HepG2 (cell line): ENCODE data around the gene KCNQ1OT1. TPM values are rescaled to one million over a fixed set of nuclear protein-coding genes. Genes with fewer than 3 reads are reported as not detected.

Experiments used
- ATAC-seq: fragments of 200-7000 bp; cut with Tn5 transposase; 3 replicates; pipeline ENCODE4 v1.9.1; 2020; ENCODE audit warnings: mild to moderate bottlenecking, moderate library complexity
- BruUV-seq: library from RNA; stranded (reverse); fragments of 400-500 nt; replicated peaks from 2 replicates; lab custom pipeline; 2021; lab: Mats Ljungman, UMichigan
- CTCF ChIA-PET: fragments of 300-600 bp; formaldehyde crosslinking; extraction: SDS; loops from one replicate; lab custom pipeline; 2021; ENCODE audit warnings: low total read pairs, inconsistent platforms, low intra/inter-chr PET ratio; lab: Yijun Ruan, JAX
- POLR2A ChIA-PET: fragments of 350-600 bp; sonication (Branson Sonifier 250); formaldehyde crosslinking; loops from one replicate; lab custom pipeline; 2020; ENCODE audit warnings: antibody characterized with exemption, inconsistent platforms; lab: Yijun Ruan, JAX
- DNase-seq: peaks from one replicate; pipeline ENCODE4 v3.0.0-alpha.2; 2015; ENCODE audit warnings: low spot score
- FAIRE-seq: peaks from 3 replicates; lab custom pipeline; 2011; peaks lifted over from hg19 to GRCh38; lab: Jason Lieb, UNC
- H2AFZ ChIP-seq: one replicate; pipeline ENCODE4 v1.6.1; 2011; ENCODE audit warnings: low read length, inconsistent platforms
- H3K27ac ChIP-seq: fragments of 300-600 bp; 3 replicates; pipeline ENCODE4 v1.8.0; 2011; ENCODE audit warnings: mixed run types, mild to moderate bottlenecking, mixed read lengths, low read length, inconsistent platforms; ENCODE audit not compliant: insufficient read depth; ENCODE audit errors: extremely low read length
- H3K27me3 ChIP-seq, 2 experiments: fragments of 200-600 bp in 1 of 2; 2 replicates in 1 of 2; 3 replicates in 1 of 2; pipeline versions ENCODE4 v1.6.0 to v1.8.0; 2011; ENCODE audit warnings: low read length in 2 of 2, mild to moderate bottlenecking in 2 of 2, moderate library complexity in 2 of 2, inconsistent platforms in 1 of 2; ENCODE audit not compliant: insufficient read depth in 2 of 2, control insufficient read depth in 1 of 2
- H3K36me3 ChIP-seq, 2 experiments: fragments of 200-600 bp in 1 of 2; replicated peaks in 1 of 2; 2 replicates in 1 of 2; 3 replicates in 1 of 2; pipeline versions ENCODE4 v1.5.1 to v1.8.0; 2011; ENCODE audit warnings: low read length in 2 of 2, inconsistent platforms in 1 of 2; ENCODE audit not compliant: insufficient read depth in 2 of 2, control insufficient read depth in 1 of 2
- H3K4me1 ChIP-seq: 2 replicates; pipeline ENCODE4 v1.5.1; 2012; ENCODE audit warnings: low read length, inconsistent platforms; ENCODE audit not compliant: insufficient read depth
- H3K4me2 ChIP-seq: 2 replicates; pipeline ENCODE4 v1.6.0; 2011; ENCODE audit warnings: low read depth, low read length, inconsistent platforms
- H3K4me3 ChIP-seq, 3 experiments: fragments of 200-600 bp in 1 of 3; sonication (generic), shearing (Covaris generic) in 1 of 3; replicated peaks in 1 of 3; 2 replicates each; pipeline ENCODE4 v1.5.1; 2011 to 2016; ENCODE audit warnings: low read length in 3 of 3, inconsistent platforms in 2 of 3, low read depth in 2 of 3, mild to moderate bottlenecking in 2 of 3, control low read depth in 1 of 3, mixed read lengths in 1 of 3; ENCODE audit not compliant: insufficient read depth in 1 of 3
- H3K79me2 ChIP-seq: one replicate; pipeline ENCODE4 v1.6.1; 2011; ENCODE audit warnings: low read length, inconsistent platforms; ENCODE audit not compliant: insufficient read depth
- H3K9ac ChIP-seq: 2 replicates; pipeline ENCODE4 v1.6.0; 2011; ENCODE audit warnings: mild to moderate bottlenecking, low read depth, low read length, inconsistent platforms; ENCODE audit not compliant: insufficient read depth
- H3K9me3 ChIP-seq: 2 replicates; pipeline ENCODE4 v1.5.1; 2012; ENCODE audit warnings: mild to moderate bottlenecking, low read length
- H4K20me1 ChIP-seq: 2 replicates; pipeline ENCODE4 v1.6.0; 2011; ENCODE audit warnings: inconsistent platforms, mild to moderate bottlenecking, low read length, moderate library complexity; ENCODE audit not compliant: insufficient read depth
- AGO2 ChIP-seq: fragments of 200-400 bp; formaldehyde crosslinking; optimal IDR thresholded peaks from 2 replicates; pipeline ENCODE3; 2017; ENCODE audit warnings: mild to moderate bottlenecking, low read depth, low read length, moderate library complexity
- IRF2 ChIP-seq: IDR thresholded peaks from 2 replicates; pipeline ENCODE4 v1.6.1; 2018; ENCODE audit warnings: missing genetic modification reagents, missing compliant biosample characterization
- MED1 ChIP-seq: sonication (generic); formaldehyde crosslinking; IDR thresholded peaks from 2 replicates; pipeline ENCODE4 v1.4.0; 2020; ENCODE audit warnings: missing genetic modification reagents
- MIXL1 ChIP-seq: IDR thresholded peaks from 2 replicates; pipeline ENCODE4 v1.6.1; 2016
- PHB2 ChIP-seq: fragments of 450-650 bp; IDR thresholded peaks from 2 replicates; pipeline ENCODE4 v1.6.1; 2018; ENCODE audit not compliant: partially characterized antibody
- RBAK ChIP-seq: sonication (generic); formaldehyde crosslinking; IDR thresholded peaks from 2 replicates; pipeline ENCODE4 v1.5.1; 2020; ENCODE audit warnings: mild to moderate bottlenecking, missing genetic modification reagents
- RBM22 ChIP-seq: fragments of 200-400 bp; formaldehyde crosslinking; optimal IDR thresholded peaks from 2 replicates; pipeline ENCODE3; 2017; ENCODE audit warnings: mild to moderate bottlenecking, low read length, moderate library complexity
- REL ChIP-seq: sonication (generic); formaldehyde crosslinking; conservative IDR thresholded peaks from 2 replicates; pipeline ENCODE4 v1.8.0; 2022; ENCODE audit warnings: mild to moderate bottlenecking, missing genetic modification reagents, moderate library complexity
- SALL2 ChIP-seq: sonication (generic); formaldehyde crosslinking; IDR thresholded peaks from 2 replicates; pipeline ENCODE4 v1.8.1; 2023; ENCODE audit warnings: mild to moderate bottlenecking, missing genetic modification reagents, inconsistent platforms
- ZBTB37 ChIP-seq: sonication (generic); formaldehyde crosslinking; IDR thresholded peaks from 2 replicates; pipeline ENCODE4 v1.4.0; 2020; ENCODE audit warnings: mild to moderate bottlenecking, missing genetic modification reagents
- ZBTB7A ChIP-seq: sonication (generic); formaldehyde crosslinking; IDR thresholded peaks from 2 replicates; pipeline ENCODE4 v1.8.0; 2022; ENCODE audit warnings: mild to moderate bottlenecking, missing genetic modification reagents
- ZNF513 ChIP-seq: sonication (generic); formaldehyde crosslinking; conservative IDR thresholded peaks from 2 replicates; pipeline ENCODE4 v1.5.0; 2020; ENCODE audit warnings: missing genetic modification reagents
- ZNF777 ChIP-seq: sonication (generic); formaldehyde crosslinking; IDR thresholded peaks from 2 replicates; pipeline ENCODE4 v1.4.0; 2020; ENCODE audit warnings: missing genetic modification reagents
- WGBS: methylation state at CpG from one replicate; pipeline ENCODE4 v1.1.6; 2017; ENCODE audit warnings: low lambda C conversion rate; 5-methylcytosine and 5-hydroxymethylcytosine counted together
- in situ Hi-C: cut with HindIII; loops from 2 replicates; pipeline ENCODE4 v1.10.0; 2017; ENCODE audit warnings: low pct_unique_long_range_greater_than_20kb; ENCODE audit not compliant: extremely low pct_ligation_motif_present
- intact Hi-C: fragments of 100-400 bp; cut with micrococcal nuclease; formaldehyde crosslinking; loops from one replicate; pipeline ENCODE4 v1.10.0; 2022; ENCODE audit not compliant: unreplicated experiment
- polyA plus RNA-seq, 8 experiments: library from polyadenylated mRNA; depleted of rRNA in 3 of 8; stranded (reverse) in 7 of 8; unstranded in 1 of 8; fragments of >200 nt; fragmentation: Illumina TruSeq in 4 of 8; extraction: Trizol in 4 of 8; gene quantifications; 2 replicates each; pipeline versions ENCODE4 v1.2.1 to v1.2.3, GENCODE V29; 2011 to 2016; ENCODE audit warnings: low read depth in 4 of 8, missing spikeins in 1 of 8, mixed read lengths in 1 of 8; ENCODE audit not compliant: insufficient read depth in 1 of 8
- total RNA-seq, 5 experiments: library from RNA; depleted of rRNA; stranded (reverse); fragments of >200 nt; fragmentation: Illumina TruSeq; extraction: Trizol; gene quantifications; 2 replicates each; pipeline ENCODE4 v1.2.3, GENCODE V29; 2016; ENCODE audit warnings: low read depth in 1 of 5
- TF ChIP-seq, protein P1 (sequence below): sonication (generic); formaldehyde crosslinking; IDR thresholded peaks from 2 replicates; pipeline ENCODE4 v1.5.1; 2020; ENCODE audit warnings: mild to moderate bottlenecking, missing genetic modification reagents, moderate library complexity
- TF ChIP-seq, protein P2 (sequence below): conservative IDR thresholded peaks from 2 replicates; pipeline ENCODE4 v1.6.1; 2018; ENCODE audit warnings: missing genetic modification reagents

Gene KCNQ1OT1
- total and polyA plus RNA-seq, 2 of the 13 experiments (the other 11 are each of a cell fraction or from before 2014, with no cell fraction given), result 1.3 to 18.9 TPM

GRCh38 chr11:2725368-2726300 lies 25.8 kb upstream of the KCNQ1OT1 start:
- FAIRE-seq, result peak; percentile 12
- intact Hi-C loops, result no loop called here
- in situ Hi-C loops, result loop anchor here (25.0 kb wide), 1 partner anchor 513 kb away; no protein-coding TSS in a partner anchor
- peak; percentile 79 for DNase-seq
- H2AFZ ChIP-seq, result no peak overlapping the region
- H3K4me3 ChIP-seq, result peak overlapping the region; percentile 27 to 60 (median 30); a peak in 5 of 6 replicates
- 35% methylated on average over 14 of the region's 27 CpGs for WGBS
- H3K27ac ChIP-seq, result peak overlapping the region; percentile 64
- peaks cover 2 to 16% of the 10 kb centered on the region in 2 experiments; a peak in 3 of 5 replicates for H3K27me3 ChIP-seq
- ATAC-seq, result peak; percentile 12
- H3K9ac ChIP-seq, result peak overlapping the region; percentile 54
- BruUV-seq, result TSS peak; percentile 51
- H3K4me1 ChIP-seq, result peaks cover 93% of the 10 kb centered on the region
- H3K9me3 ChIP-seq, result no peaks in the 10 kb centered on the region
- peaks cover 38% of the 10 kb centered on the region for H3K79me2 ChIP-seq
- H3K36me3 ChIP-seq, result no peaks in the 10 kb centered on the region
- ChIA-PET POLR2A (interaction anchor here (0.6 to 10.7 kb wide), 12 partner anchors 9 to 166 kb away, joined by 3 to 201 read pairs (median 6); partner anchors contain the start of gene KCNQ1OT1), CTCF (no interaction called here)
- no peaks in the 10 kb centered on the region for H4K20me1 ChIP-seq
- H3K4me2 ChIP-seq, result peak overlapping the region; percentile 81
- TF ChIP-seq ZBTB7A (CRISPR knock-in tag), result 0 out of 2 replicates have a peak, but pooled peaks have one; percentile 13
- no peak for TF ChIP-seq ZNF777 (CRISPR knock-in tag)
- TF ChIP-seq RBAK (CRISPR knock-in tag), result no peak
- TF ChIP-seq, protein P1, sequence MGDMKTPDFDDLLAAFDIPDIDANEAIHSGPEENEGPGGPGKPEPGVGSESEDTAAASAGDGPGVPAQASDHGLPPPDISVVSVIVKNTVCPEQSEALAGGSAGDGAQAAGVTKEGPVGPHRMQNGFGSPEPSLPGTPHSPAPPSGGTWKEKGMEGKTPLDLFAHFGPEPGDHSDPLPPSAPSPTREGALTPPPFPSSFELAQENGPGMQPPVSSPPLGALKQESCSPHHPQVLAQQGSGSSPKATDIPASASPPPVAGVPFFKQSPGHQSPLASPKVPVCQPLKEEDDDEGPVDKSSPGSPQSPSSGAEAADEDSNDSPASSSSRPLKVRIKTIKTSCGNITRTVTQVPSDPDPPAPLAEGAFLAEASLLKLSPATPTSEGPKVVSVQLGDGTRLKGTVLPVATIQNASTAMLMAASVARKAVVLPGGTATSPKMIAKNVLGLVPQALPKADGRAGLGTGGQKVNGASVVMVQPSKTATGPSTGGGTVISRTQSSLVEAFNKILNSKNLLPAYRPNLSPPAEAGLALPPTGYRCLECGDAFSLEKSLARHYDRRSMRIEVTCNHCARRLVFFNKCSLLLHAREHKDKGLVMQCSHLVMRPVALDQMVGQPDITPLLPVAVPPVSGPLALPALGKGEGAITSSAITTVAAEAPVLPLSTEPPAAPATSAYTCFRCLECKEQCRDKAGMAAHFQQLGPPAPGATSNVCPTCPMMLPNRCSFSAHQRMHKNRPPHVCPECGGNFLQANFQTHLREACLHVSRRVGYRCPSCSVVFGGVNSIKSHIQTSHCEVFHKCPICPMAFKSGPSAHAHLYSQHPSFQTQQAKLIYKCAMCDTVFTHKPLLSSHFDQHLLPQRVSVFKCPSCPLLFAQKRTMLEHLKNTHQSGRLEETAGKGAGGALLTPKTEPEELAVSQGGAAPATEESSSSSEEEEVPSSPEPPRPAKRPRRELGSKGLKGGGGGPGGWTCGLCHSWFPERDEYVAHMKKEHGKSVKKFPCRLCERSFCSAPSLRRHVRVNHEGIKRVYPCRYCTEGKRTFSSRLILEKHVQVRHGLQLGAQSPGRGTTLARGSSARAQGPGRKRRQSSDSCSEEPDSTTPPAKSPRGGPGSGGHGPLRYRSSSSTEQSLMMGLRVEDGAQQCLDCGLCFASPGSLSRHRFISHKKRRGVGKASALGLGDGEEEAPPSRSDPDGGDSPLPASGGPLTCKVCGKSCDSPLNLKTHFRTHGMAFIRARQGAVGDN (CRISPR knock-in tag), result peak; percentile 68
- no peak for TF ChIP-seq IRF2
- TF ChIP-seq REL, result 0 out of 2 replicates have a peak, but pooled peaks have one; percentile 49
- TF ChIP-seq ZNF513, result no peak
- no peak for TF ChIP-seq SALL2 (CRISPR knock-in tag)
- TF ChIP-seq RBM22, result no peak
- no peak for TF ChIP-seq PHB2
- no peak for TF ChIP-seq ZBTB37
- TF ChIP-seq, protein P2, sequence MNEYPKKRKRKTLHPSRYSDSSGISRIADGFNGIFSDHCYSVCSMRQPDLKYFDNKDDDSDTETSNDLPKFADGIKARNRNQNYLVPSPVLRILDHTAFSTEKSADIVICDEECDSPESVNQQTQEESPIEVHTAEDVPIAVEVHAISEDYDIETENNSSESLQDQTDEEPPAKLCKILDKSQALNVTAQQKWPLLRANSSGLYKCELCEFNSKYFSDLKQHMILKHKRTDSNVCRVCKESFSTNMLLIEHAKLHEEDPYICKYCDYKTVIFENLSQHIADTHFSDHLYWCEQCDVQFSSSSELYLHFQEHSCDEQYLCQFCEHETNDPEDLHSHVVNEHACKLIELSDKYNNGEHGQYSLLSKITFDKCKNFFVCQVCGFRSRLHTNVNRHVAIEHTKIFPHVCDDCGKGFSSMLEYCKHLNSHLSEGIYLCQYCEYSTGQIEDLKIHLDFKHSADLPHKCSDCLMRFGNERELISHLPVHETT, result no peak
- no peak for TF ChIP-seq MIXL1 (CRISPR knock-in tag)
- TF ChIP-seq MED1, result 0 out of 2 replicates have a peak, but pooled peaks have one; percentile 20
- peak; percentile 58 for TF ChIP-seq AGO2
